Uterus (tissue), 4 donors: ENCODE measurements around the gene GIMAP1. TPM values are rescaled to one million over a fixed set of nuclear protein-coding genes. Genes with fewer than 3 reads are reported as not detected.
A peak's percentile ranks its signal among the peaks of the same experiment; 100 is the strongest.

Experiments
- DNase-seq, 2 donors: peaks; one replicate each; pipeline ENCODE4 v3.0.0-alpha.2; 2019 to 2020
- H3K27ac ChIP-seq, 2 donors: fragments of 200-600 bp; sonication (generic); 1 replicate in 1 of 2; 2 replicates in 1 of 2; pipeline ENCODE4 v1.5.1; 2016 to 2018
- H3K27me3 ChIP-seq, 2 donors: fragments of 200-600 bp; sonication (generic); one replicate each; pipeline ENCODE4 v1.5.1; 2018 to 2019; ENCODE audit warnings: control low read depth in 1 of 2
- H3K36me3 ChIP-seq, 2 donors: fragments of 200-600 bp; sonication (generic); one replicate each; pipeline ENCODE4 v1.5.1; 2019; ENCODE audit warnings: control low read depth in 1 of 2
- H3K4me1 ChIP-seq, 2 donors: fragments of 200-600 bp; sonication (generic); one replicate each; pipeline ENCODE4 v1.5.1; 2018 to 2019; ENCODE audit warnings: control low read depth in 1 of 2
- H3K4me3 ChIP-seq, 2 donors: fragments of 200-600 bp; sonication (generic); 1 replicate in 1 of 2; 2 replicates in 1 of 2; pipeline ENCODE4 v1.5.1; 2018 to 2019; ENCODE audit warnings: mild to moderate bottlenecking in 1 of 2
- H3K9me3 ChIP-seq, 2 donors: fragments of 200-600 bp; sonication (generic); one replicate each; pipeline ENCODE4 v1.5.1; 2019; ENCODE audit warnings: control low read depth in 1 of 2
- CTCF ChIP-seq, 4 experiments: fragments of 200-600 bp in 2 of 4; fragments of 450-650 bp in 2 of 4; sonication (generic) in 2 of 4; IDR thresholded peaks; one replicate each; pipeline ENCODE4 v1.5.1; 2016 to 2019; ENCODE audit warnings: antibody characterized with exemption in 4 of 4, mild to moderate bottlenecking in 2 of 4, moderate library complexity in 1 of 4
- POLR2A ChIP-seq, 2 donors: fragments of 450-650 bp; IDR thresholded peaks; one replicate each; pipeline ENCODE4 v1.6.1; 2016; ENCODE audit warnings: antibody characterized with exemption in 2 of 2, mild to moderate bottlenecking in 1 of 2, moderate library complexity in 1 of 2
- intact Hi-C: fragments of 100-400 bp; cut with DNase I; formaldehyde crosslinking; loops from one replicate; pipeline ENCODE4 v1.15.1; 2023; ENCODE audit warnings: low total_unique reads
- total RNA-seq, 4 donors: library from RNA; depleted of rRNA in 3 of 4; stranded (reverse); fragments of >200 nt in 3 of 4; gene quantifications; one replicate each; pipeline versions ENCODE4 v1.1.0 to v1.2.4, GENCODE V29; 2014 to 2023
- donor health status: DM: yes; HTN: yes; CAD: no.

Gene GIMAP1
- total RNA-seq, 4 donors from 2014 or later, result 4.0 to 19.1 (median 9.9) TPM

- DNase-seq, result no peak
- no peaks in the 10 kb centered on the region for H3K9me3 ChIP-seq
- peak overlapping the region; percentile 69 to 72 for H3K27ac ChIP-seq
- TF ChIP-seq CTCF (IDR thresholded peaks at IDR 0.05) (no peak), POLR2A (IDR thresholded peaks at IDR 0.05) (no peak)
- intact Hi-C loops, result no loop called here
- peak overlapping the region; percentile 9 to 31 for H3K4me3 ChIP-seq
- H3K36me3 ChIP-seq, result no peaks in the 10 kb centered on the region
- no peaks in the 10 kb centered on the region for H3K4me1 ChIP-seq
- no peaks in the 10 kb centered on the region for H3K27me3 ChIP-seq
Measured at GRCh38 chr7:150738591-150739001, 22.2 kb downstream of the GIMAP1 start.

GRCh38 chr7:150739033-150739432 lies 22.6 kb downstream of the GIMAP1 start:
- Histone ChIP-seq H3K4me3 (peak overlapping the region in 1 of 2 donors; percentile 31), H3K9me3 (no peaks in the 10 kb centered on the region), H3K27ac (peak overlapping the region; percentile 69 to 72), H3K4me1 (no peaks in the 10 kb centered on the region), H3K27me3 (no peaks in the 10 kb centered on the region), H3K36me3 (no peaks in the 10 kb centered on the region)
- TF ChIP-seq POLR2A (IDR thresholded peaks at IDR 0.05) (no peak), CTCF (IDR thresholded peaks at IDR 0.05) (peak in 1 of 4 experiments; percentile 11)
- intact Hi-C loops, result no loop called here
- no peak for DNase-seq

GRCh38 chr7:150740053-150740452 lies 23.6 kb downstream of the GIMAP1 start:
- no peaks in the 10 kb centered on the region for H3K9me3 ChIP-seq
- intact Hi-C loops, result no loop called here
- TF ChIP-seq CTCF (IDR thresholded peaks at IDR 0.05), result no peak
- no peak for TF ChIP-seq POLR2A (IDR thresholded peaks at IDR 0.05)
- H3K36me3 ChIP-seq, result no peaks in the 10 kb centered on the region
- H3K27me3 ChIP-seq, result no peaks in the 10 kb centered on the region
- H3K4me3 ChIP-seq, result peak overlapping the region in 1 of 2 donors; percentile 31
- DNase-seq, result no peak
- peak overlapping the region in 1 of 2 donors; percentile 72 for H3K27ac ChIP-seq
- H3K4me1 ChIP-seq, result no peaks in the 10 kb centered on the region

GRCh38 chr7:150742286-150742968 lies 26.0 kb downstream of the GIMAP1 start:
- intact Hi-C loops, result no loop called here
- no peak for TF ChIP-seq POLR2A (IDR thresholded peaks at IDR 0.05)
- TF ChIP-seq CTCF (IDR thresholded peaks at IDR 0.05), result no peak
- H3K27ac ChIP-seq, result peak overlapping the region in 1 of 2 donors; percentile 30
- no peaks in the 10 kb centered on the region for H3K9me3 ChIP-seq
- no peak overlapping the region for H3K4me3 ChIP-seq
- no peak for DNase-seq
- no peaks in the 10 kb centered on the region for H3K27me3 ChIP-seq
- H3K36me3 ChIP-seq, result no peaks in the 10 kb centered on the region
- H3K4me1 ChIP-seq, result no peaks in the 10 kb centered on the region

GRCh38 chr7:150744041-150744656 lies 27.7 kb downstream of the GIMAP1 start:
- intact Hi-C loops, result no loop called here
- TF ChIP-seq CTCF (IDR thresholded peaks at IDR 0.05) (no peak), POLR2A (IDR thresholded peaks at IDR 0.05) (no peak)
- H3K4me3 ChIP-seq, result no peak overlapping the region
- no peaks in the 10 kb centered on the region for H3K4me1 ChIP-seq
- no peak for DNase-seq
- H3K27me3 ChIP-seq, result no peaks in the 10 kb centered on the region
- H3K9me3 ChIP-seq, result no peaks in the 10 kb centered on the region
- no peaks in the 10 kb centered on the region for H3K36me3 ChIP-seq
- H3K27ac ChIP-seq, result no peak overlapping the region
